ENCODE results near the gene COL4A1. TPM values are rescaled to one million over a fixed set of nuclear protein-coding genes. Genes with fewer than 3 reads are reported as not detected.

COL4A1 gene
- polyA plus RNA-seq, 1 experiment: 210 TPM

DNA sequence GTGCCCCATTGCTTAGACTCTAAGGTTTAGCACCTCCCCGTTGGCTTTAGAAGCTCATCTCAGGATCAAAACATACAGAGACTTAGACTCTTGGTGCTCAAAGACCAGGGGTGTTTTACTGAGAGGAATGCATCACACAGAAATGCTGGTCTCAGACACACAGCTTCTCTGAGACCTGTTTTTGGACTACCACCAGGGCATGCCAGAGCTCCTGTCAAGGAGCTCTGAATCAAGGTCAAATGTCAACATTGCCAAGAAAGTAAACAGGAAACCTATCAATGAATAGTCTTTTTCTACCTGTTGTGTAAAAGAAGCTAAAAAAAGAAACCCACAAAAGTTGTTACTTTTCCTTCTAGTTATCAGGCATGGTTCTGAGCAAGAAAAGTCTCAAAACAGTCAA is 149.2 kb downstream of the COL4A1 start:
- POLR2A ChIA-PET: interaction anchor here (0.5 kb wide), 1 partner anchor 67 kb away, joined by 3 read pairs; no protein-coding TSS in a partner anchor
- CTCF ChIA-PET: no interaction called here
- TF ChIP-seq, protein P1, sequence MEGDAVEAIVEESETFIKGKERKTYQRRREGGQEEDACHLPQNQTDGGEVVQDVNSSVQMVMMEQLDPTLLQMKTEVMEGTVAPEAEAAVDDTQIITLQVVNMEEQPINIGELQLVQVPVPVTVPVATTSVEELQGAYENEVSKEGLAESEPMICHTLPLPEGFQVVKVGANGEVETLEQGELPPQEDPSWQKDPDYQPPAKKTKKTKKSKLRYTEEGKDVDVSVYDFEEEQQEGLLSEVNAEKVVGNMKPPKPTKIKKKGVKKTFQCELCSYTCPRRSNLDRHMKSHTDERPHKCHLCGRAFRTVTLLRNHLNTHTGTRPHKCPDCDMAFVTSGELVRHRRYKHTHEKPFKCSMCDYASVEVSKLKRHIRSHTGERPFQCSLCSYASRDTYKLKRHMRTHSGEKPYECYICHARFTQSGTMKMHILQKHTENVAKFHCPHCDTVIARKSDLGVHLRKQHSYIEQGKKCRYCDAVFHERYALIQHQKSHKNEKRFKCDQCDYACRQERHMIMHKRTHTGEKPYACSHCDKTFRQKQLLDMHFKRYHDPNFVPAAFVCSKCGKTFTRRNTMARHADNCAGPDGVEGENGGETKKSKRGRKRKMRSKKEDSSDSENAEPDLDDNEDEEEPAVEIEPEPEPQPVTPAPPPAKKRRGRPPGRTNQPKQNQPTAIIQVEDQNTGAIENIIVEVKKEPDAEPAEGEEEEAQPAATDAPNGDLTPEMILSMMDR (IDR thresholded peaks at IDR 0.05; ENCODE audit: low read depth, low read length): no peak
- DNase-seq (ENCODE audit: low read depth, low spot score): no peak
- no peaks in the 10 kb centered on the region; the same call in 1 of the 2 replicates for H3K9me3 ChIP-seq (ENCODE audit: control insufficient read depth, insufficient read depth, low read length)
- no peak overlapping the region for H3K4me3 ChIP-seq (ENCODE audit: low read depth, low read length)
- no peaks in the 10 kb centered on the region for H3K27me3 ChIP-seq (ENCODE audit: control insufficient read depth, insufficient read depth, low read length)
- no peak overlapping the region for H3K27ac ChIP-seq (ENCODE audit: low read depth, low read length)

DNA sequence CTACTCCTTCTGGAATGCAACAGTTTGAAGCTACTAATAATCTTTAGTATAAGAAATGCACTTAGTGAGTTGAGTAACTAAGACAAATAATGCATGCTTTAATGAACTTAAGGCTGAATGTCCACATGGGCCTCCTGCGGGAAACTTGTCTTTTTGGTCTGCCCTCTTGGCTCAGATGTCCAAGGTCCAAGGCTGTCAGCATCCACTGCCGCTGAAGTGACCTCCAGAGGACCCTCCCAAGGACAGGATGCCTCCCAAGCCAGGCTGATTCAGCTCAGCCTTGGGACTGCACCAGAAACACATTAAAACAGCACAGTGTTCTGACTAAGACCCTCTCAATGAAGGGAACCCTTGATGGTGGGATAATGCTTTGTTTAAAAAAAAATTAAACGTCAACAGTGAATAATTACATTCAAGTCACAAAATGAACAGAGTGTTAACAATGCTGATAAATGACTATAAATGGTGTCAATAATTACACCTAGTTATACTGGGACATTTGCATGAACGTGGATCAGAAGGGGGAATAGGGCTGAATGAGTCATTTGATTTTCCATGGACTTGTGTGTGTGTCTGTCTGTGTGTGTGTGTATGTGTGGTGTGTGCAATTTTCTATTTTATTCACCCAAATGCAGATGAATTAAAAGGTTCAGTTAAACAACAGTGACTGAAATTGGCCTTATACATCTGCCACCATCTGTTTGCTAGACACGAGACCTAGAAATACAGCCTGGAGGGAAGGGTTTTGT is 150.5 kb downstream of the COL4A1 start:
- Histone ChIP-seq H3K4me3 (ENCODE audit: low read depth, low read length) (no peak overlapping the region), H3K9me3 (ENCODE audit: control insufficient read depth, insufficient read depth, low read length) (peaks cover 6% of the 10 kb centered on the region; the same call in 1 of the 2 replicates), H3K27ac (ENCODE audit: low read depth, low read length) (no peak overlapping the region), H3K27me3 (ENCODE audit: control insufficient read depth, insufficient read depth, low read length) (no peaks in the 10 kb centered on the region)
- TF ChIP-seq, protein P1 (IDR thresholded peaks at IDR 0.05; ENCODE audit: low read depth, low read length): no peak
- POLR2A ChIA-PET: no interaction called here
- CTCF ChIA-PET: interaction anchor here (0.6 kb wide), 1 partner anchor 1196 kb away, joined by 3 read pairs; no protein-coding TSS in a partner anchor
- no peak for DNase-seq (ENCODE audit: low read depth, low spot score)

DNA sequence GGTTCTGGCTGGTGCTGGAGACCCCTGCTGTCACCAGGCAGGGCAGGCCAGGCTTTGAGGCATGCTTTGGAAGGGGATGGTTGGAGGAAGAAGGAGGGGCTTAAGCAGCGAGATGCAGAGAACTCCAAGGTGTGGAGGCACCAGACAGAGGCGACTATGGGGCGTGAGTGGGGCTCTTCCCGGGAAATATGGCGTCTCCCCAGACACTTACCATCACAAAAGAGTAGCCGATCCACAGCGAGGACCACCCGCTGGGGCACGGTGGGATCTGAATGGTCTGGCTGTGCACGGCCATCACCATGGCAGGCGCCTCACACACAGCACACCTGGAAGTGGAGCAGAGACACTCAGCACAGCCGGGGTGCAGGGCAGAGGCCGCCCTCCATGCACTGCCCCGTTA is 151.9 kb downstream of the COL4A1 start:
- no peaks in the 10 kb centered on the region for H3K27me3 ChIP-seq (ENCODE audit: control insufficient read depth, insufficient read depth, low read length)
- TF ChIP-seq, protein P1 (IDR thresholded peaks at IDR 0.05; ENCODE audit: low read depth, low read length): no peak
- POLR2A ChIA-PET: no interaction called here
- CTCF ChIA-PET: no interaction called here
- H3K9me3 ChIP-seq (ENCODE audit: control insufficient read depth, insufficient read depth, low read length): peaks cover 13% of the 10 kb centered on the region
- H3K27ac ChIP-seq (ENCODE audit: low read depth, low read length): no peak overlapping the region
- H3K4me3 ChIP-seq (ENCODE audit: low read depth, low read length): no peak overlapping the region
- no peak for DNase-seq (ENCODE audit: low read depth, low spot score)

DNA sequence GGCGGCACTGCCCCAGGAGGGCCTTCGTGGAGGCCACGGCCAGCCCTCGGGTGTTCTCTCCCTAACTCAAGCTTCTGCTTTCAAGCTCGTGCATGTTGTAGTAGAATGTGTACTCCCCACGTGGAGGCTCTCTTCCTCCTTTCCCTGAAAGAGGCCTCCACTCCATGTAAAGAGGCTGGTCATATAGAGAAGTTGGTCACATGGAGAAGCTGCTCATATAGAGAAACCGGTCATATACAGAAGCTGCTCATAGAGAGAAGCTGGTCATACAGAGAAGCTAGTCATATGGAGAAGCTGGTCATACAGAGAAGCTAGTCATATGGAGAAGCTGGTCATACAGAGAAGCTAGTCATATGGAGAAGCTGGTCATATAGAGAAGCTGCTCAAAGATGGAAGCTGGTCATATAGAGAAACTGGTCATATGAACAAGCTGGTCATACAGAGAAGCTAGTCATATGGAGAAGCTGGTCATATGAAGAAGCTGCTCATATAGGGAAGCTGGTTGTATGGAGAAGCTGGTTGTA is 152.5 kb downstream of the COL4A1 start:
- ChIA-PET CTCF (no interaction called here), POLR2A (interaction anchor here (0.7 kb wide), 1 partner anchor 215 kb away, joined by 3 read pairs; no protein-coding TSS in a partner anchor)
- H3K9me3 ChIP-seq (ENCODE audit: control insufficient read depth, insufficient read depth, low read length): peaks cover 13% of the 10 kb centered on the region
- H3K27ac ChIP-seq (ENCODE audit: low read depth, low read length): no peak overlapping the region
- TF ChIP-seq, protein P1 (IDR thresholded peaks at IDR 0.05; ENCODE audit: low read depth, low read length): no peak
- no peaks in the 10 kb centered on the region for H3K27me3 ChIP-seq (ENCODE audit: control insufficient read depth, insufficient read depth, low read length)
- DNase-seq (ENCODE audit: low read depth, low spot score): no peak
- no peak overlapping the region for H3K4me3 ChIP-seq (ENCODE audit: low read depth, low read length)

DNA sequence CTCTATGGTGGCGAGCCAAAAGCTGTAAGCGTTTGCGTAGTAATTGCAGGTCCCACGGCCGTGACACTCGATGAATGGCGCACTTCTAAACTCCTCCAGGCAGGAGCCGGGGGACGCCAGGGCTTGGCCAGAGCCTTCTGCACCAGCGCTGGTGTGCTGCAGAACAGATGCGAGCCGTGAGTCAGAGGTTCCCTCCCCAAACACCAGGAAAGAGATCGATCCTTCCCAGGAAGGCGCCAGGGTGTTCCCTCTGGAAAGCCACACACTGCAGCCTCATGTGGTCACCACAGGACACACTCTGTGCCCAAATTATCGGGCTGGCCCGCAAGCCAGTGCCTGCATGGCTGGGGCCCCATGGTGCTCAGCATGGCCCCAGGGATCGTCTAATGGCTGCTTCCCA is 154.6 kb downstream of the COL4A1 start:
- CTCF ChIA-PET: no interaction called here

More for the DNA sequence above, 154.6 kb downstream of the COL4A1 start:
- Histone ChIP-seq H3K27ac (ENCODE audit: low read depth, low read length) (no peak overlapping the region), H3K9me3 (ENCODE audit: control insufficient read depth, insufficient read depth, low read length) (peaks cover 13% of the 10 kb centered on the region), H3K27me3 (ENCODE audit: control insufficient read depth, insufficient read depth, low read length) (no peaks in the 10 kb centered on the region), H3K4me3 (ENCODE audit: low read depth, low read length) (no peak overlapping the region)
- POLR2A ChIA-PET: interaction anchor here (0.5 kb wide), 1 partner anchor 11 kb away, joined by 5 read pairs; no protein-coding TSS in a partner anchor
- TF ChIP-seq, protein P1 (IDR thresholded peaks at IDR 0.05; ENCODE audit: low read depth, low read length): no peak
- no peak for DNase-seq (ENCODE audit: low read depth, low spot score)

All from AG04450 (cell line).